ENCODE measurements around the gene PARD3B.

- TF ChIP-seq POLR2A (IDR thresholded peaks at IDR 0.05; ENCODE audit: low read depth, low read length): no peak
- TF ChIP-seq POLR2AphosphoS5 (IDR thresholded peaks at IDR 0.05; ENCODE audit: low read depth, low read length): no peak
- TF ChIP-seq TAF1 (IDR thresholded peaks at IDR 0.05; ENCODE audit: borderline replicate concordance, low read depth, low read length): no peak
Observed at GRCh38 chr2:205338156-205338555, 792.9 kb downstream of the PARD3B start.

All from GM12892 (cell line).